GM21529 (cell line): ENCODE measurements around the gene PCSK5.
"Not testable (repeated sequence)": the region's sequence is repeated elsewhere in the genome, so short reads cannot be mapped to it uniquely, and the experiment has no call there.

ENCODE experiments used
- ATAC-seq: cut with Tn5 transposase; IDR thresholded peaks from one replicate; pipeline ENCODE4 v1.9.1; 2021; ENCODE audit not compliant: unreplicated experiment

PCSK5 gene

DNA sequence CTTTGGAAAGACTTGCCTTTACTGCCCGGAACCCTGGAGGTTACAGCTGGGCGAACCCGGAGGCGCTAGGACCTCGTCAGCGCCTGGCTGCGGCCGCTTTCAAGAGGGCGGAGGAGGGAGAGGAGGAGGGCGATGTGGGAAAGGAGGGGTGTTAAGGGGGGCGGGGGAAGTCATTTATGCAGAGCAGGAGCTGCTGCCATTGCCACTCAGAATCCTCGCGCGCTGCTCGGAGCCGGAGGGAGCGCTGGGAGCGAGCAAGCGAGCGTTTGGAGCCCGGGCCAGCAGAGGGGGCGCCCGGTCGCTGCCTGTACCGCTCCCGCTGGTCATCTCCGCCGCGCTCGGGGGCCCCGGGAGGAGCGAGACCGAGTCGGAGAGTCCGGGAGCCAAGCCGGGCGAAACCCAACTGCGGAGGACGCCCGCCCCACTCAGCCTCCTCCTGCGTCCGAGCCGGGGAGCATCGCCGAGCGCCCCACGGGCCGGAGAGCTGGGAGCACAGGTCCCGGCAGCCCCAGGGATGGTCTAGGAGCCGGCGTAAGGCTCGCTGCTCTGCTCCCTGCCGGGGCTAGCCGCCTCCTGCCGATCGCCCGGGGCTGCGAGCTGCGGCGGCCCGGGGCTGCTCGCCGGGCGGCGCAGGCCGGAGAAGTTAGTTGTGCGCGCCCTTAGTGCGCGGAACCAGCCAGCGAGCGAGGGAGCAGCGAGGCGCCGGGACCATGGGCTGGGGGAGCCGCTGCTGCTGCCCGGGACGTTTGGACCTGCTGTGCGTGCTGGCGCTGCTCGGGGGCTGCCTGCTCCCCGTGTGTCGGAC is at the start of gene PCSK5:
PCSK5 (plus strand) TSS at position 202 of the 805 bp plus-strand sequence; CDS start at position 711, 509 bp downstream.
- ATAC-seq: peak; percentile 89

DNA sequence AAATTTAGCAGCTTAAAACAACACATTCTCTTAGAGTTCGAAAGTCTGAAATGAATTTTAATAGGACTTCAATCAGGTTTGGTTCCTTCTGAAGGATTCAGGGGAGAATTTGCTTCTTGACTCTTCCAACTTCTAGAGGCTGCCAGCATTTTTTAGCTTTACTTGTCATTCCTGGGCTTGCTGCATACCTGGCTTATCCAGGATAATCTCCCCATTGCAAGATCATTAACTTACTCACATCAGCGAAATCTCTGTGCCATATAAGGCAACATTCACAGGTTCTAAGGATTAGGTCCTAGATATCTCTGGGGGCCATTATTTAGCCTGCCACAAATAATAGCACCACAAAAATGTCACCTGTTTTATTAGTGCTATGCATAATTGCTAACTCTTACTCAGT is 46.2 kb upstream of the PCSK5 start:
- no peak for ATAC-seq

DNA sequence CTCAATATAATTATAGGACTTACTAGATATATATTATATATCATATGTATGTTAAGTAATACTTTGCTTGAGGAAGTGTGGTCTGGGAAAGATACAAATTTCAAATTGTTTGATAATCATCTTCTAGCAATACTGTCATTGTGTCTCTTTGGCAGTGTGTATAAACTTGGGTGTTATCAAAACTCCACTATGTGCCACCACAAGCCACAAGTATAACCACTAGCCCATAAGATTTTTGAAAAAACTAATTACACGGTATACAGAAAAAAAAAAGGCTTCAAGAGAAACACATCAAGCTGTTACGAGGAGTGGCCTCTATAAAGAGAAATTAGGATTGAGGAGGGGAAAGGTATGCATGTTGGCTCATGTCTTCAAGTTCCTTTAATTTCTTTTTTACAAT is 44.7 kb upstream of the PCSK5 start:
- ATAC-seq: no peak

GRCh38 chr9:75847085-75847484 is 43.4 kb upstream of the PCSK5 start:
- ATAC-seq: no peak

GRCh38 chr9:75850459-75851200 is 39.8 kb upstream of the PCSK5 start:
- no peak for ATAC-seq

GRCh38 chr9:75851917-75852316 is 38.6 kb upstream of the PCSK5 start:
- ATAC-seq: no peak

DNA sequence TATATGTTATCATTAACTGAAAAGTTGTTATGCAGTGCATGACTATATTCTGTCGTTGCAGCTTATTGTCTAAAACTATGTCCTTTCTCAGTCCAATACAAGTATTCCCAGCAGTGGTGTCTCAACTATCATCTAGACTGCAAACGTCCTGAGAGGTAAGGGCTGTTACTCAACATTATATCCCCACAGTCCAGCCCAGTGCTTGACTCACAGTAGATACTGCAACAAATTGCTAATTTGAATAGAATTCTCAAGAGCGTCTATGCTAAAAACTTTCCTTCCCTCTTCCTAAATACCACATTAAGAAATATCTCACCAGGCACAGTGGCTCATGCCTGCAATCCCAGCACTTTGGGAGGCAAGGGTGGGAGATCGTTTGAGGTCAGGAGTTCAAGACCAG is 37.7 kb upstream of the PCSK5 start:
- no peak for ATAC-seq

DNA sequence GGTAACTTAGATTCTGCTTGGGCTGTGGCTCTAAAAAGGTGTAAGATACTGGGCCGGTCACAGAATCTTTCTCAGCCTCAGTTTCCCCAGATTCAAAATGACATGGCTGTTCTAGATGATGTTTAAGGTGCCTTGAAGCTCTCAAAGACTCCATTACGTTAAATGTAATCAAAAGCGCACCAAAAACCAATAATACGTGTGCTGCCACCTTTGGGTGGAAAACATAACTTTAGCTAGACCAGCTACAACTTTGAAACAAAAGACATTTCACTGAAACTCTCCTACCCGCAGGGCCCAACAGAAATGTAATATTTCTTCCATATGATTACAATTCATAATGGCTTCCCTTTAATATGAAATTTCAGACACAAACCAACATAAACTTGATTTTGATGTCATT is 35.0 kb upstream of the PCSK5 start:
- no peak for ATAC-seq

DNA sequence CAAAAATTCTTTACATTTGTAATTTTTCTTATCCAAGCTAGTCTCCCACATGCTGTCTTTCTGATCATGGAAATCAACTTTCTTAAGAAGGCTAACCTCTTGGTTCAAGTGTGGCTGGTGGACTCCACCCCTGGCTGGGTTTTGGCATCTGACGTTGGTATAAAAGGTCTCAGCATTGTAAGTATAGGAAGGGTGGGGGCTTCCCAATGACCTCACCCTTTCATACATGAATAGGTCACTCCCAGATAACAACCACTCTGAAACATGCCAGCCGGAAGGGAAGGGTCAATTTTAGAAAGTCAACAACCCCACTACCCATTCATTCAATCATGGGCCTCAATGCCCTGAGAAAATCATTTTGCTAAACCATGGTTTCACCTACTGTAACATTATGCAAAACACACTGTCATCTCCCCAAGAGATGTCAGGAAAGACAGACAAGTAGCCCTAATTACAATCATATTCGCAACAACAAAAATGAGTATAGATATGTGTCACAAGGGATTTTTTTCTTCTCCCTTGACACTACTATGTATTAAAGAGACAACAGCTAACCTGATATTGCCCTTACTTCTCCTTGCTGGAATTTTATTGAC is 31.9 kb upstream of the PCSK5 start:
- no peak for ATAC-seq

GRCh38 chr9:75864266-75864665 is 26.2 kb upstream of the PCSK5 start:
- no peak for ATAC-seq

DNA sequence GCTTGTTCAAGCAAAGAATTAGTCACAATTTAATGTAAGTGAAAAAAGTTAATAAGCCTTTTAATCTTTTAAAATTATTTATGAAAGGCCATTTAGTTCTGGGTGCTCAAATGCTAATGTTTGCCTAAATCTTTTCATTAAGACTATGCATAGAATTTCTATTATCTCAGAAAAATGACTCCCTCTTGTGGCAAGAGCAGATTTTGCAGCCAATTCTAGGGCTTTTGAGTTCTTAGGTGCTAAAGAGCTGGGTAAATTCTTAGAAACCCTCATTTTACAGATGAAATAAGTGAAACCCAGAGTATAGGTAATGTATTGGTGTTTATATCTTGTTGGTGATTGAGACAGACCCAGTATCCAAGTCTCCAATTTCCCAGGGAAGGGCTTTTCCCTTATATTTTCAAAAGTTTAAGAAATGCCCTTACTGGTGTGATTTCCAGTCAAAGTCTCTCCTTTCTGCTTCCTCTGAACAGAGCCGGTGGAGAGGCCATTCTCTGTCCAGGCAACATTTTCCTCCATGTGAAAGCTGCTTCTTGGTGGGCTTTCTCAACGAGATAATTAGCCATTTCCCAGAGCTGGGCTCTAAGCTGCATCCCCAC is 24.1 kb upstream of the PCSK5 start:
- peak; percentile 55 for ATAC-seq

- ATAC-seq: not testable (repeated sequence)
Measured at GRCh38 chr9:75868526-75868925, 21.9 kb upstream of the PCSK5 start.

DNA sequence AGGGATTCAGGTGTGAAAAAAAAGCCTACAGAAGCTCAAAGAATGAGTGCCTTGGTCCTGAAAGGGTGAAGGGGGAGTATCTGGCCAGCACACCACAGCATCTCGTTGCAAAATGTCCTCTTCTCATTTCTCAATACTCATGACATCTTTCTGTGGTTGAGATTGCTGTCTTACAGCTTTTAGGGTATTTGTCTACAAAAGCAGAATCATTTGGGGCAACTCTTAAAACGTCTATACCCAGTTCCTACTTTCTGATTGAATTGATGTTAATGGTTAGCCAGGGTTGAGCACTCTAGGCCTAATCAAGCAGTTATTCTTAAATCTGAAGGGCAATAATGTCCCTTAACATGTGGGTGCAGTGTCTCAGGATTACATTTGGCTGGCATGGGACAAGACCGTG is 21.2 kb upstream of the PCSK5 start:
- no peak for ATAC-seq

- ATAC-seq: no peak
Measured at GRCh38 chr9:75870450-75870849, 20.0 kb upstream of the PCSK5 start.

GRCh38 chr9:75871624-75872023 is 18.8 kb upstream of the PCSK5 start:
- no peak for ATAC-seq

GRCh38 chr9:75873712-75874111 is 16.8 kb upstream of the PCSK5 start:
- no peak for ATAC-seq

DNA sequence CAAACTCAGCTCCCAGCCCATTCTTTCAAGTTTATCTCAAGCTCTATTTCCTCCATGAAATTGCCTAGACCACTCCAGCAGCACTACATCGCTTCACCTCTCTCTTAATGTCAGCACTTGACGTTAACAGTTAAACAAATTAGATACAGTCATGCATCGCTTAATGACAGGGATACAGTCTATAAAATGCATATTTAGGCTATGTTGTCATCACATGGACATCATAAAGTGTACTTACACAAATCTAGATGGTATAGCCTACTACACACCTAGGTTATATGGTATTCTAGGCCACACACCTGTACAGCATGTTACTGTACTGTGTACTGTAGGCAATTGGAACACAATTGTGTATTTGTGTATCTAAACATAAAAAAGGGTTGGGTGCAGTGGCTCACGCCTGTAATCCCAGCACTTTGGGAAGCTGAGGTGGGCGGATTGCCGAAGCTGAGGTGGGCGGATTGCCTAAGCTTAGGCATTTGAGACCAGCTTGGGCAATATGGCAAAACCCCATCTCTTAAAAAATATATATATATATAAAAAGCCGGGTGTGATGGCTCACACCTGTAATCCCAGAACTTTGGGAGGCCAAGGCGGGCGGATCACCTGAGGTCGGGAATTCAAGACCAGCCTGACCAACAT is 13.4 kb upstream of the PCSK5 start:
- ATAC-seq: no peak

DNA sequence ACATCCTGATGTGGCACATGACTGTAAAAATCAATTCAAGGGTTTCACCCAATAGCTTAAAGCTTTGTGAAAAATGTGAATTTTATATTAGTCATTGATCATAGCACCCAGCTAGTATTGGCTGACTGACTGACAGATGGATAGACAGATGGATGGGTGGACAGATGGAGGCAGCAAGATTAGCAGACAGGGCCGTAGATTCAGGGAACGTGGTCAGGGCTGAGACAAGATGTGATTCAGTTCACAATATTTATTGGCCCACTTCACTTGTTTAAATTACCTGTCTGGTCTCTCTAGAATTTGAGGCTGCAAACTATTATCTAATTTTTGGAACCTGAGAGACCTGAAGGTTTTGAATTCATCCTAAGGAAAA is 12.0 kb upstream of the PCSK5 start:
- ATAC-seq: no peak

DNA sequence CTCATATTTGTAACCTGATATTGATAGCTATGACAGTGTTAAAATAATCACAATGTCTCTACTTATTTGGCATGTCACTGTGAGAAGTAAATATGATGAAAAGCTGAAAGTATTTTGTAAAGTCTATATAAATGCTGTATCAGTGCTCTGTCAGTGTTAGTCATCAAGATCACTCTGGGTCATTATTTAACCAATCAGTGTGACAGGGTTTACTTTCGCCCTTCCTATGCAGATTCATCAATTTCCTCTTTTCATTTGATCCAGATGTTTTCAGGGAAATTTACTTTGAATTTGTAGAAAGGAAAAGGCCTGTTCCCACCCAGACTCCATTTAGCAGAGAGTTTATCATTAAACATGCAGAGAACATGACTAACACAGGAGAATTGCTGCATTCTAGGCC is 9.9 kb upstream of the PCSK5 start:
- ATAC-seq: no peak

DNA sequence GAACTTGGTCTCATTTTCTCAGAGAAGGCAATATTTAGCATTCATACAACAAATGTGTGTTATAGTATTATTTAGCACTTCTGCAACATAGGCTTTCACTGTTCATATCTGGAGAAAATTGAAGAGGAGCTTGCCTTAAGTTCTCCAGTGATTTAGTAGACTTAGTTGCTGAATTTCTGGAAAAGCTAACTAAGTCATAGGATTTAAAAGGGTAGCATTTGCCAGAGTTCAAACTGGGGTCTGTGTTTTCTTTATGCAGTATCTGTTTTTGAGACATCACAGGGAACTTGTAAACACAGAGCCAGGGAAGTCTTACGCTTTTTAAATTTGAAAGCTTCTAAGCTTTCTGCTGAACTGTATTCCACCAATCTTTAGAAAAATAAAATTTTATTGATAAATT is 8.7 kb upstream of the PCSK5 start:
- ATAC-seq: no peak

- no peak for ATAC-seq
Measured at GRCh38 chr9:75885652-75886051, 4.8 kb upstream of the PCSK5 start.
